Left ventricle myocardium inferior (tissue), 1 donor: ENCODE data around the gene HAGHL. TPM values are rescaled to one million over a fixed set of nuclear protein-coding genes. Genes with fewer than 3 reads are reported as not detected.
"Not testable (repeated sequence)": the region's sequence is repeated elsewhere in the genome, so short reads cannot be mapped to it uniquely, and the experiment has no call there.

Experiments used
- DNase-seq: peaks from one replicate; pipeline ENCODE4 v3.0.0-alpha.2; 2020
- H3K27ac ChIP-seq: fragments of 200-600 bp; replicated peaks from 2 replicates; pipeline ENCODE4 v1.8.0; 2021
- H3K27me3 ChIP-seq: fragments of 200-600 bp; 2 replicates; pipeline ENCODE4 v1.8.0; 2021; ENCODE audit warnings: low read depth
- H3K36me3 ChIP-seq: fragments of 200-600 bp; 2 replicates; pipeline ENCODE4 v1.8.0; 2021
- H3K4me1 ChIP-seq: fragments of 200-600 bp; 2 replicates; pipeline ENCODE4 v1.8.0; 2021
- H3K4me3 ChIP-seq: fragments of 200-600 bp; 2 replicates; pipeline ENCODE4 v1.8.0; 2021; ENCODE audit warnings: mild to moderate bottlenecking, moderate library complexity
- H3K9me3 ChIP-seq: fragments of 200-600 bp; replicated peaks from 2 replicates; pipeline ENCODE4 v1.8.0; 2021
- intact Hi-C: fragments of 100-400 bp; cut with micrococcal nuclease; formaldehyde crosslinking; loops from one replicate; pipeline ENCODE4 v1.11.0; 2022
- total RNA-seq: library from RNA; stranded (reverse); fragmentation: NEBNext Ultra II Directional; extraction: Animal tissue kit (Norgen Biotek cat#: 25700); gene quantifications from one replicate; pipeline ENCODE4 v1.2.1, GENCODE V29; 2021
- TF ChIP-seq, protein P1 (sequence below): fragments of 200-600 bp; IDR thresholded peaks from 2 replicates; pipeline ENCODE4 v1.8.0; 2021; ENCODE audit warnings: antibody characterized with exemption, mild to moderate bottlenecking, borderline replicate concordance
- donor health status: DM: no; HTN: yes; CAD: no; lungs with severe emphysema.

HAGHL gene
- total RNA-seq, 1 donor from 2014 or later: 12.0 TPM

GRCh38 chr16:686459-687260 lies 40.2 kb upstream of the HAGHL start:
- H3K27me3 ChIP-seq: peaks cover 7% of the 10 kb centered on the region
- DNase-seq: no peak
- H3K4me3 ChIP-seq: no peak overlapping the region
- H3K36me3 ChIP-seq: peaks cover 30% of the 10 kb centered on the region
- peaks cover 68% of the 10 kb centered on the region for H3K4me1 ChIP-seq
- H3K27ac ChIP-seq: no peak overlapping the region
- H3K9me3 ChIP-seq: no peaks in the 10 kb centered on the region
- TF ChIP-seq, protein P1, sequence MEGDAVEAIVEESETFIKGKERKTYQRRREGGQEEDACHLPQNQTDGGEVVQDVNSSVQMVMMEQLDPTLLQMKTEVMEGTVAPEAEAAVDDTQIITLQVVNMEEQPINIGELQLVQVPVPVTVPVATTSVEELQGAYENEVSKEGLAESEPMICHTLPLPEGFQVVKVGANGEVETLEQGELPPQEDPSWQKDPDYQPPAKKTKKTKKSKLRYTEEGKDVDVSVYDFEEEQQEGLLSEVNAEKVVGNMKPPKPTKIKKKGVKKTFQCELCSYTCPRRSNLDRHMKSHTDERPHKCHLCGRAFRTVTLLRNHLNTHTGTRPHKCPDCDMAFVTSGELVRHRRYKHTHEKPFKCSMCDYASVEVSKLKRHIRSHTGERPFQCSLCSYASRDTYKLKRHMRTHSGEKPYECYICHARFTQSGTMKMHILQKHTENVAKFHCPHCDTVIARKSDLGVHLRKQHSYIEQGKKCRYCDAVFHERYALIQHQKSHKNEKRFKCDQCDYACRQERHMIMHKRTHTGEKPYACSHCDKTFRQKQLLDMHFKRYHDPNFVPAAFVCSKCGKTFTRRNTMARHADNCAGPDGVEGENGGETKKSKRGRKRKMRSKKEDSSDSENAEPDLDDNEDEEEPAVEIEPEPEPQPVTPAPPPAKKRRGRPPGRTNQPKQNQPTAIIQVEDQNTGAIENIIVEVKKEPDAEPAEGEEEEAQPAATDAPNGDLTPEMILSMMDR: no peak
- intact Hi-C loops: no loop called here

DNA sequence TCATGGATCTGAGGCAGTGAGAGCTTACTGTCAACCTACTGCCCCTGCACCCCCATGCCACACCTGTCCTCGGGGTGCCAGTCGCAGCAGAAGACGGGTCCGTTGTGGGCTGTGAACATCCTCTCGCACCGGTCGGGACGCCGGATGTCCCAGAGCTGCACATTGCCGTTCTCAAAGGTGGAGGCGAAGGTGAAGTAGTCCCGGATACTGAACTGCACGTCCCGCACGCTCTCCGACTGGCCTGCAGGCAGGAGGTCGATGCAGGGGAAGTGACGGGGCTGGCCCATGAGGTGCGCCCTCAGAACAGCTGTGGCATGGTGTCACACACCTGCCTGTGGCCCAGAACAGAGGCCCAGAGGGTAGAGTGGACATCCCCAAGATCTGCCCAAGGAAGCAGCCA lies 39.4 kb upstream of the HAGHL start:
- H3K9me3 ChIP-seq: no peaks in the 10 kb centered on the region
- no peak for DNase-seq
- no peak overlapping the region for H3K4me3 ChIP-seq
- H3K36me3 ChIP-seq: peaks cover 22% of the 10 kb centered on the region
- H3K27me3 ChIP-seq: peaks cover 15% of the 10 kb centered on the region
- TF ChIP-seq, protein P1: no peak
- no peak overlapping the region for H3K27ac ChIP-seq
- peaks cover 60% of the 10 kb centered on the region for H3K4me1 ChIP-seq
- intact Hi-C loops: no loop called here

GRCh38 chr16:689175-689897 lies 37.6 kb upstream of the HAGHL start:
- intact Hi-C loops: no loop called here
- peak overlapping the region; percentile 91 for H3K27ac ChIP-seq
- H3K4me3 ChIP-seq: peak overlapping the region; percentile 95
- peaks cover 34% of the 10 kb centered on the region for H3K27me3 ChIP-seq
- DNase-seq: no peak
- no peaks in the 10 kb centered on the region for H3K9me3 ChIP-seq
- H3K36me3 ChIP-seq: peaks cover 14% of the 10 kb centered on the region
- peaks cover 52% of the 10 kb centered on the region for H3K4me1 ChIP-seq
- TF ChIP-seq, protein P1: no peak

DNA sequence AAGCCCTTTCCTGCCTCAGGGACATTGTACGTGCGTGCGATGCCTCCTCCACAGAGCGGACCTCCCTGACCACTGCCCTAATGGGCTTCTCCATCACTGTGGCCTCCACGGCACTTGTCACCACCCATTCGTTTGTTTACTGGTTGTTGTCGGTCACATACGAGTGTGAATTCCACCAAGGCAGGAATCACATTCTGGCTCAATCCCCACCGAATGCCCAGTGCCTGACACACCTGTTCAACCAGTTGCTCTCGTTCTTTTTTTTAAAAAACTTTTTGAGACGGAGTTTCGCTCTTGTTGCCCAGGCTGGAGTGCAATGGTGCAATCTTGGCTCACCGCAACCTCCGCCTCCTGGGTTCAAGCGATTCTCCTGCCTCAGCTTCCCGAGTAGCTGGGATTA lies 35.7 kb upstream of the HAGHL start:
- DNase-seq, H3K4me3 ChIP-seq, H3K27ac ChIP-seq, H3K9me3 ChIP-seq, intact Hi-C loops: not testable (repeated sequence)
- peaks cover 50% of the 10 kb centered on the region for H3K4me1 ChIP-seq
- H3K27me3 ChIP-seq: peaks cover 53% of the 10 kb centered on the region
- H3K36me3 ChIP-seq: peaks cover 14% of the 10 kb centered on the region

DNA sequence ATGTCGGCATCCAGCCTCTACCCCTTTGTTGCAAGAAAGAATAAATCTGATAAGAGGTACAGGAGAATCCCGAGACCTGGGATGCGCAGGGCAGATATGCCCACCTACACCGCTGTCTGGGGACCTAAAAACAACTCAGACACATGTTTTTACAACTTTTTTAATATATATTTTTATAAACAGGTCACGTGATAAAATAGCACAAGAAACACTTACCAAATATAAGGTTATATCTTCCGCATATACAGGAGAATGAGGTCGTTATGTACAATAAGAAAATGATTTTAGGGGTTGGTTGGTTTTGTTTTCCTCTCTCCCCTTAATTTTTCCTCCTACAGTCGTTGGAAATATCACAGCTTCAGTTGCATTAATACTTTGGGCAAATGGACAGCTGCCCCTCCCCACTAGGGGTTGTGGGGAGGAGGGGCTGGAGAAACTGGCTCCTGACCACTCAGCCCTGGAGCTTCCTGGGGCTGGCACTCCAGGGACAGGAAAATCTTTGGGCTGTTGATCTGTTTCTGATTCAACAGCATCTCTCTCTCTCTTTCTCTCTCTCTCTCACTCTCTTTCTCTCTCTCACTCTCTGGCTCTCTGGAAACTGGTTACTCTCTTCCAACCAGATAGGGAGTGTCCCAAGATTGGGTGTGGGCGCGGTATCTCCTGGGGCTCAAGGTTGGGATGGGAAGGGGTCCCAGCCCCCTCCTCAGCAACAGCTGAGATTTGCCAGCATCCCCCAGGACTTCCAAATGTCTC lies 34.4 kb upstream of the HAGHL start:
- TF ChIP-seq, protein P1: no peak
- Histone ChIP-seq H3K27me3 (peaks cover 65% of the 10 kb centered on the region), H3K36me3 (peaks cover 3% of the 10 kb centered on the region), H3K4me1 (peaks cover 49% of the 10 kb centered on the region), H3K4me3 (no peak overlapping the region), H3K9me3 (no peaks in the 10 kb centered on the region), H3K27ac (no peak overlapping the region)
- no peak for DNase-seq
- intact Hi-C loops: no loop called here
